22Rv1 (cell line): Measurements from ENCODE around the gene INCENP.

ENCODE experiments used
- CTCF ChIP-seq: fragments of 450-650 bp; IDR thresholded peaks from 2 replicates; pipeline ENCODE4 v1.5.1; 2017; ENCODE audit warnings: mild to moderate bottlenecking
- ZFX ChIP-seq: fragments of 450-650 bp; IDR thresholded peaks from 2 replicates; pipeline ENCODE4 v1.6.1; 2017; ENCODE audit warnings: antibody characterized with exemption, borderline replicate concordance

- no peak for TF ChIP-seq CTCF
- no peak for TF ChIP-seq ZFX
Observed at GRCh38 chr11:62128835-62129234, 5.0 kb downstream of the INCENP start.
